Transverse colon (tissue), 4 donors: ENCODE data around the gene TOLLIP. TPM values are rescaled to one million over a fixed set of nuclear protein-coding genes. Genes with fewer than 3 reads are reported as not detected.

ENCODE experiments used
- DNase-seq: peaks from one replicate; pipeline ENCODE4 v3.0.0-alpha.2; 2019
- H3K27ac ChIP-seq, 4 donors: fragments of 200-600 bp; sonication (generic); 2 replicates each; pipeline ENCODE4 v1.5.1; 2016 to 2018; ENCODE audit warnings: inconsistent platforms in 4 of 4
- H3K27me3 ChIP-seq: fragments of 200-600 bp; sonication (generic); 2 replicates; pipeline ENCODE4 v1.5.1; 2017; ENCODE audit warnings: inconsistent platforms
- H3K36me3 ChIP-seq, 4 donors: fragments of 200-600 bp; sonication (generic); 2 replicates each; pipeline ENCODE4 v1.5.1; 2017 to 2019; ENCODE audit warnings: inconsistent platforms in 4 of 4
- H3K4me1 ChIP-seq, 4 donors: fragments of 200-600 bp; sonication (generic); 2 replicates each; pipeline ENCODE4 v1.5.1; 2017 to 2020; ENCODE audit warnings: inconsistent platforms in 4 of 4
- H3K4me3 ChIP-seq, 4 donors: fragments of 200-600 bp; sonication (generic); 1 replicate in 1 of 4; 2 replicates in 3 of 4; pipeline versions ENCODE4 v1.5.1 to v1.6.1; 2017 to 2019; ENCODE audit warnings: inconsistent platforms in 4 of 4
- H3K9me3 ChIP-seq, 2 donors: fragments of 200-600 bp; sonication (generic); 2 replicates each; pipeline ENCODE4 v1.5.1; 2017 to 2019; ENCODE audit warnings: inconsistent platforms in 2 of 2
- CTCF ChIP-seq, 5 experiments: fragments of 200-600 bp in 3 of 5; fragments of 450-650 bp in 2 of 5; sonication (generic) in 3 of 5; IDR thresholded peaks; 1 replicate in 2 of 5; 2 replicates in 3 of 5; pipeline ENCODE4 v1.5.1; 2016 to 2017; ENCODE audit warnings: antibody characterized with exemption in 5 of 5, inconsistent platforms in 3 of 5, mild to moderate bottlenecking in 2 of 5, moderate library complexity in 1 of 5
- EP300 ChIP-seq: sonication (generic); formaldehyde crosslinking; IDR thresholded peaks from one replicate; pipeline ENCODE4 v1.6.1; 2017; ENCODE audit warnings: antibody characterized with exemption, low read depth
- POLR2A ChIP-seq: fragments of 450-650 bp; IDR thresholded peaks from one replicate; pipeline ENCODE4 v1.6.1; 2016; ENCODE audit warnings: antibody characterized with exemption, mild to moderate bottlenecking, moderate library complexity
- POLR2AphosphoS5 ChIP-seq, 3 donors: sonication (generic); formaldehyde crosslinking; IDR thresholded peaks; one replicate each; pipeline ENCODE4 v1.6.1; 2016; ENCODE audit warnings: antibody characterized with exemption in 3 of 3
- WGBS, 2 donors: methylation state at CpG; one replicate each; pipeline ENCODE4 v1.1.5; 2018; ENCODE audit warnings: low coverage in 1 of 2; 5-methylcytosine and 5-hydroxymethylcytosine counted together
- in situ Hi-C, 4 donors: fragments of 200-750 bp; cut with MboI; loops; one replicate each; pipeline versions ENCODE4 v1.15.0 to v1.15.1; 2017; ENCODE audit warnings: low sequenced_read_pairs in 3 of 4, low pct_ligation_motif_present in 1 of 4, low pct_unique_long_range_greater_than_20kb in 1 of 4
- intact Hi-C: fragments of 100-400 bp; cut with DNase I; formaldehyde crosslinking; loops from one replicate; pipeline ENCODE4 v1.15.1; 2023; ENCODE audit warnings: low total_unique reads
- total RNA-seq, 4 donors: library from RNA; depleted of rRNA; stranded (reverse); fragments of >200 nt; gene quantifications; one replicate each; pipeline ENCODE4 v1.1.0, GENCODE V29; 2016

TOLLIP gene
- total RNA-seq, 4 donors from 2014 or later: 25.9 to 132 (median 50.4) TPM

DNA sequence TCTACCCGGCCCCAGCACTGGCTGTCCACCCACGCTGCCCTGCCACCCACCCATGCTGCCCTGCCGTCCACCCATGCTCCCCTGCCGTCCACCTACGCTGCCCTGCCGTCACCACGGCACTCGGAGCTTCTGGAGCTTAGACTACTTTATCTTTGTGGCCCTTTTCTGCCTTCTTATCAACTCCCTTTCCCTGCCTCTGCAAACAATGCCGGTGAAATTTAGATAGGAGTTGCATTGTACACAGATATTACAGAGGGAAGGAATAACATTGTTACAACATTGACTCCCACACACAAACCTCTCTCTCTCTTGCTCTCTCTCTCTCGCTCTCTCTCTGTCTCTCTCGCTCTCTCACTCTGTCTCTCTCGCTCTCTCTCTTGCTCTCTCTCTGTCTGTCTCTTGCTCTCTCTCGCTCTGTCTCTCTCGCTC lies 46.6 kb upstream of the TOLLIP start:
- no peak overlapping the region for H3K27ac ChIP-seq
- H3K27me3 ChIP-seq: peaks cover 11% of the 10 kb centered on the region
- no peak overlapping the region for H3K4me3 ChIP-seq
- DNase-seq: no peak
- intact Hi-C loops: no loop called here
- peaks cover 0 to 6% (median 0%) of the 10 kb centered on the region in 4 donors for H3K4me1 ChIP-seq
- H3K36me3 ChIP-seq: no peaks in the 10 kb centered on the region
- TF ChIP-seq POLR2AphosphoS5 (IDR thresholded peaks at IDR 0.05): no peak
- TF ChIP-seq CTCF (IDR thresholded peaks at IDR 0.05): no peak
- TF ChIP-seq POLR2A: no peak
- TF ChIP-seq EP300: no peak
- in situ Hi-C loops: no loop called here
- no peaks in the 10 kb centered on the region for H3K9me3 ChIP-seq
- WGBS, 2 donors: 38 to 44% methylated on average over 6 to 14 of the region's 14 CpGs

GRCh38 chr11:1354125-1354938 lies 44.9 kb upstream of the TOLLIP start:
- no peak for DNase-seq
- intact Hi-C loops: no loop called here
- Histone ChIP-seq H3K4me3 (no peak overlapping the region), H3K27ac (no peak overlapping the region), H3K36me3 (no peaks in the 10 kb centered on the region), H3K9me3 (no peaks in the 10 kb centered on the region), H3K27me3 (peaks cover 23% of the 10 kb centered on the region), H3K4me1 (peaks cover 0 to 6% (median 0%) of the 10 kb centered on the region in 4 donors)
- TF ChIP-seq EP300: no peak
- TF ChIP-seq CTCF (IDR thresholded peaks at IDR 0.05): no peak
- TF ChIP-seq POLR2A: no peak
- TF ChIP-seq POLR2AphosphoS5 (IDR thresholded peaks at IDR 0.05): no peak
- in situ Hi-C loops: no loop called here
- 81% methylated on average over 26 of the region's 32 CpGs; no CpG with 5 or more reads in 1 of the 2 donors for WGBS, 2 donors

- Histone ChIP-seq H3K36me3 (no peaks in the 10 kb centered on the region), H3K9me3 (no peaks in the 10 kb centered on the region), H3K27ac (no peak overlapping the region), H3K4me1 (peaks cover 0 to 6% (median 0%) of the 10 kb centered on the region in 4 donors), H3K27me3 (peaks cover 28% of the 10 kb centered on the region), H3K4me3 (no peak overlapping the region)
- DNase-seq: no peak
- 73% methylated on average over 32 of the region's 32 CpGs; no CpG with 5 or more reads in 1 of the 2 donors for WGBS, 2 donors
- in situ Hi-C loops: no loop called here
- no peak for TF ChIP-seq POLR2AphosphoS5 (IDR thresholded peaks at IDR 0.05)
- intact Hi-C loops: no loop called here
These were observed 44.1 kb upstream of the TOLLIP start for GRCh38 chr11:1353383-1354124.

DNA sequence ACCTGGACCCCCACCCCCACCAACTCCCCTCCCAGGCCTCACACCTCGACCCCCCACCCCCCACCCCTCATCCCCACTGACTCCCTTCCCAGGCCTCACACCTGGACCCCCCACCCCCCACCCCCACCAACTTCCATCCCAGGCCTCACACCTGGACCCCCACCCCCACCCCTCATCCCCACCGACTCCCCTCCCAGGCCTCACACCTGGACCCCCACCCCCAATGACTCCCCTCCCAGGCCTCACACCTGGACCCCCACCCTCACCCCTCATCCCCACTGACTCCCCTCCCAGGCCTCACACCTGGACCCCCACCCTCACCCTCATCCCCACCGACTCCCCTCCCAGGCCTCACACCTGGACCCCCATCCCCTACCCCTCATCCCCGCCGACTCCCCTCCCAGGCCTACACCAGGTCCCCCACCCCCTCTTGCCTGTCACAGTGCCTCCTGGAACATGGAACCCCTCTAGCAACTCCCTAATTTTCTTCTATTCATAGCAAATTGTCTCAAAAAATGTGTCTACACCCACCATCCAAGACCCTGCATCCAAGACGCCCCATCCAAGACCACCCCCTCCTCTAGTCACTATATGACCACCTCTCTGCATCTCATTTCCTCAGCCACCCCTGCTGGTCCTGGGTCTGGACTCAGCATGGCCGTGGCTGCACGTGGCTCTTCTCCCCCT lies 43.4 kb upstream of the TOLLIP start:
- TF ChIP-seq POLR2AphosphoS5 (IDR thresholded peaks at IDR 0.05) (no peak), POLR2A (no peak), CTCF (IDR thresholded peaks at IDR 0.05) (no peak), EP300 (no peak)

More for the DNA sequence above, 43.4 kb upstream of the TOLLIP start:
- Histone ChIP-seq H3K4me1 (no peaks in the 10 kb centered on the region), H3K27ac (no peak overlapping the region), H3K27me3 (peaks cover 22% of the 10 kb centered on the region), H3K4me3 (no peak overlapping the region), H3K9me3 (no peaks in the 10 kb centered on the region), H3K36me3 (no peaks in the 10 kb centered on the region)
- DNase-seq: no peak
- 61 to 100% methylated on average over 1 to 6 of the region's 8 CpGs for WGBS, 2 donors
- intact Hi-C loops: no loop called here
- in situ Hi-C loops: no loop called here
